CD14-positive monocyte (primary cell): ENCODE measurements around the gene TMPRSS3. TPM values are rescaled to one million over a fixed set of nuclear protein-coding genes. Genes with fewer than 3 reads are reported as not detected.
A peak's percentile ranks its signal among the peaks of the same experiment; 100 is the strongest.

Experiments
- DNase-seq, 3 donors: peaks; one replicate each; pipeline ENCODE4 v3.0.0-alpha.2; 2011 to 2022
- H2AFZ ChIP-seq: 2 replicates; pipeline ENCODE4 v1.6.0; 2012; ENCODE audit warnings: mild to moderate bottlenecking, low read depth, low read length, inconsistent platforms; ENCODE audit not compliant: insufficient read depth, poor library complexity, severe bottlenecking
- H3K27ac ChIP-seq, 2 donors: 1 replicate in 1 of 2; 2 replicates in 1 of 2; pipeline ENCODE4 v1.5.1; 2012 to 2013; ENCODE audit warnings: low read length in 2 of 2, control low read depth in 1 of 2, inconsistent platforms in 1 of 2, low read depth in 1 of 2, mild to moderate bottlenecking in 1 of 2
- H3K27me3 ChIP-seq, 2 donors: one replicate each; pipeline versions ENCODE4 v1.6.0 to v1.6.1; 2011 to 2013; ENCODE audit warnings: low read length in 2 of 2; ENCODE audit not compliant: control insufficient read depth in 2 of 2, insufficient read depth in 2 of 2
- H3K36me3 ChIP-seq, 2 donors: replicated peaks in 1 of 2; 1 replicate in 1 of 2; 2 replicates in 1 of 2; pipeline versions ENCODE4 v1.5.1 to v1.6.1; 2012 to 2013; ENCODE audit warnings: low read length in 2 of 2, control low read depth in 1 of 2, inconsistent platforms in 1 of 2, mild to moderate bottlenecking in 1 of 2; ENCODE audit not compliant: insufficient read depth in 2 of 2, control insufficient read depth in 1 of 2
- H3K4me1 ChIP-seq, 2 donors: 1 replicate in 1 of 2; 2 replicates in 1 of 2; pipeline versions ENCODE4 v1.5.1 to v1.6.1; 2012 to 2013; ENCODE audit warnings: low read length in 2 of 2, control low read depth in 1 of 2, inconsistent platforms in 1 of 2, mild to moderate bottlenecking in 1 of 2, moderate library complexity in 1 of 2; ENCODE audit not compliant: insufficient read depth in 2 of 2, control insufficient read depth in 1 of 2
- H3K4me2 ChIP-seq: replicated peaks from 2 replicates; pipeline ENCODE3; 2012; ENCODE audit warnings: low read length, moderate library complexity, mild to moderate bottlenecking; ENCODE audit not compliant: poor library complexity, severe bottlenecking; ENCODE audit errors: extremely low read depth
- H3K4me3 ChIP-seq, 3 experiments: fragments of 200-600 bp in 1 of 3; sonication (generic) in 1 of 3; replicated peaks in 1 of 3; 1 replicate in 2 of 3; 2 replicates in 1 of 3; pipeline ENCODE4 v1.5.1; 2011 to 2013; ENCODE audit warnings: low read length in 3 of 3, mild to moderate bottlenecking in 3 of 3, control low read depth in 2 of 3, low read depth in 2 of 3, inconsistent platforms in 1 of 3, moderate library complexity in 1 of 3
- H3K79me2 ChIP-seq: 2 replicates; pipeline ENCODE4 v1.6.0; 2012; ENCODE audit warnings: mild to moderate bottlenecking, control low read depth, inconsistent platforms, low read length, moderate library complexity; ENCODE audit not compliant: insufficient read depth
- H3K9ac ChIP-seq: 2 replicates; pipeline ENCODE4 v1.6.0; 2017; ENCODE audit warnings: low read length, mild to moderate bottlenecking; ENCODE audit not compliant: insufficient read depth, poor library complexity, severe bottlenecking
- H3K9me3 ChIP-seq, 2 donors: replicated peaks in 1 of 2; 1 replicate in 1 of 2; 2 replicates in 1 of 2; pipeline versions ENCODE4 v1.5.1 to v1.6.1; 2012 to 2013; ENCODE audit warnings: low read length in 2 of 2, control low read depth in 1 of 2; ENCODE audit not compliant: control insufficient read depth in 1 of 2, insufficient read depth in 1 of 2
- H4K20me1 ChIP-seq: 2 replicates; pipeline ENCODE4 v1.6.0; 2012; ENCODE audit warnings: mild to moderate bottlenecking, low read length, control low read depth, moderate library complexity; ENCODE audit not compliant: insufficient read depth
- H3K27ac Mint-ChIP-seq, 7 donors: one replicate each; pipeline ENCODE4 v1.8.0; 2020; ENCODE audit warnings: mild to moderate bottlenecking in 7 of 7, mixed read lengths in 7 of 7, moderate library complexity in 6 of 7, inconsistent platforms in 2 of 7
- H3K27me3 Mint-ChIP-seq, 3 donors: one replicate each; pipeline ENCODE4 v1.8.0; 2021 to 2022; ENCODE audit warnings: low read depth in 3 of 3, mild to moderate bottlenecking in 3 of 3, mixed read lengths in 3 of 3, moderate library complexity in 3 of 3, inconsistent platforms in 1 of 3
- H3K36me3 Mint-ChIP-seq, 2 donors: one replicate each; pipeline ENCODE4 v1.8.0; 2020; ENCODE audit warnings: mixed read lengths in 2 of 2, inconsistent platforms in 1 of 2, mild to moderate bottlenecking in 1 of 2
- H3K4me1 Mint-ChIP-seq: one replicate; pipeline ENCODE4 v1.8.0; 2020; ENCODE audit warnings: mild to moderate bottlenecking, mixed read lengths
- H3K4me3 Mint-ChIP-seq, 2 donors: one replicate each; pipeline ENCODE4 v1.8.0; 2020; ENCODE audit warnings: mild to moderate bottlenecking in 2 of 2, mixed read lengths in 2 of 2, moderate library complexity in 1 of 2
- H3K9me3 Mint-ChIP-seq, 7 donors: one replicate each; pipeline ENCODE4 v1.8.0; 2020 to 2022; ENCODE audit warnings: mixed read lengths in 7 of 7, mild to moderate bottlenecking in 6 of 7, moderate library complexity in 6 of 7, inconsistent platforms in 2 of 7
- WGBS: methylation state at CpG from one replicate; pipeline ENCODE4 v1.1.5; 2013; ENCODE audit warnings: missing lambda C conversion rate; ENCODE audit not compliant: insufficient coverage; 5-methylcytosine and 5-hydroxymethylcytosine counted together
- intact Hi-C, 2 donors: fragments of 100-400 bp; cut with micrococcal nuclease; formaldehyde crosslinking; loops; one replicate each; pipeline versions ENCODE4 v1.15.0 to v1.15.1; 2023
- polyA plus RNA-seq, 3 donors: library from polyadenylated mRNA; depleted of rRNA in 1 of 3; unstranded in 2 of 3; stranded (reverse) in 1 of 3; fragments of 300-500 nt in 2 of 3; fragments of >200 nt in 1 of 3; fragmentation: Illumina TruSeq in 2 of 3; gene quantifications; 1 replicate in 2 of 3; 2 replicates in 1 of 3; pipeline ENCODE4 v1.2.3, GENCODE V29; 2012 to 2021
- TF ChIP-seq, protein P1 (sequence below): fragments of 200-600 bp; IDR thresholded peaks from one replicate; pipeline ENCODE4 v1.8.0; 2022; ENCODE audit warnings: antibody characterized with exemption, mild to moderate bottlenecking

TMPRSS3 gene
- polyA plus RNA-seq, 3 donors, result 0.30 TPM; not detected in 2

DNA sequence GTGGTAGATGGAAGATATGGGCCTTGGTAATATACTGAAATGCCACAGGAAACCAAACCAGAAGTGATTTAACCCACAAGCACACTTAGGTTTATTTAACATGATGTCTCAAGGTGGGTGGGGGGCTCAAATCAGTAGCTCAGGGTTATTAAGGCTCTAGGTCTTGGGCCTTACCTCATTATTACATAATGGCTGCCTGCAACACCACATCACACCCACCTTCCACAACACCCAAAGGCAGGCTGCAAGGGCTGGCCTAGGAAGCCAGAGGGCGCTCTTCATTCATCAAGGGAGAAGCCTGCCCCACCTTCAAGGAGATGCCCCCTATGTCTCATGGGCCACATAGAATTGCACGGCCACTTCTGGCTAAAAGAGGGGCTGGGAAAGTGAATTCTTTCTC lies 35.5 kb downstream of the TMPRSS3 start:
- peaks cover 2 to 17% (median 11%) of the 10 kb centered on the region in 7 donors for H3K9me3 Mint-ChIP-seq
- peaks cover 0 to 6% of the 10 kb centered on the region in 2 donors for H3K4me1 ChIP-seq
- H3K27me3 ChIP-seq, result no peaks in the 10 kb centered on the region
- H3K4me1 Mint-ChIP-seq, result peaks cover 9% of the 10 kb centered on the region
- DNase-seq, result no peak
- peaks cover 1 to 16% (median 12%) of the 10 kb centered on the region in 3 donors for H3K27me3 Mint-ChIP-seq
- no peak overlapping the region for H2AFZ ChIP-seq
- H3K27ac Mint-ChIP-seq, result no peak overlapping the region
- H3K9ac ChIP-seq, result no peak overlapping the region
- no peaks in the 10 kb centered on the region for H3K36me3 Mint-ChIP-seq
- no peaks in the 10 kb centered on the region for H3K36me3 ChIP-seq
- WGBS, result no CpG with 5 or more reads among the region's 2 CpGs
- H3K4me2 ChIP-seq, result no peak overlapping the region
- H3K4me3 Mint-ChIP-seq, result no peak overlapping the region
- intact Hi-C loops, result no loop called here
- no peaks in the 10 kb centered on the region for H3K79me2 ChIP-seq
- TF ChIP-seq, protein P1, sequence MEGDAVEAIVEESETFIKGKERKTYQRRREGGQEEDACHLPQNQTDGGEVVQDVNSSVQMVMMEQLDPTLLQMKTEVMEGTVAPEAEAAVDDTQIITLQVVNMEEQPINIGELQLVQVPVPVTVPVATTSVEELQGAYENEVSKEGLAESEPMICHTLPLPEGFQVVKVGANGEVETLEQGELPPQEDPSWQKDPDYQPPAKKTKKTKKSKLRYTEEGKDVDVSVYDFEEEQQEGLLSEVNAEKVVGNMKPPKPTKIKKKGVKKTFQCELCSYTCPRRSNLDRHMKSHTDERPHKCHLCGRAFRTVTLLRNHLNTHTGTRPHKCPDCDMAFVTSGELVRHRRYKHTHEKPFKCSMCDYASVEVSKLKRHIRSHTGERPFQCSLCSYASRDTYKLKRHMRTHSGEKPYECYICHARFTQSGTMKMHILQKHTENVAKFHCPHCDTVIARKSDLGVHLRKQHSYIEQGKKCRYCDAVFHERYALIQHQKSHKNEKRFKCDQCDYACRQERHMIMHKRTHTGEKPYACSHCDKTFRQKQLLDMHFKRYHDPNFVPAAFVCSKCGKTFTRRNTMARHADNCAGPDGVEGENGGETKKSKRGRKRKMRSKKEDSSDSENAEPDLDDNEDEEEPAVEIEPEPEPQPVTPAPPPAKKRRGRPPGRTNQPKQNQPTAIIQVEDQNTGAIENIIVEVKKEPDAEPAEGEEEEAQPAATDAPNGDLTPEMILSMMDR, result no peak
- H3K27ac ChIP-seq, result no peak overlapping the region
- H3K9me3 ChIP-seq, result peaks cover 3 to 12% of the 10 kb centered on the region in 2 donors
- no peak overlapping the region for H3K4me3 ChIP-seq
- H4K20me1 ChIP-seq, result no peaks in the 10 kb centered on the region

GRCh38 chr21:42358937-42359336 lies 36.9 kb downstream of the TMPRSS3 start:
- H3K4me1 ChIP-seq, result no peaks in the 10 kb centered on the region
- no peaks in the 10 kb centered on the region for H3K79me2 ChIP-seq
- TF ChIP-seq, protein P1, result no peak
- no peaks in the 10 kb centered on the region for H4K20me1 ChIP-seq
- Mint-ChIP-seq H3K27me3 (peaks cover 1 to 13% (median 6%) of the 10 kb centered on the region in 3 donors), H3K4me1 (peaks cover 1% of the 10 kb centered on the region), H3K36me3 (no peaks in the 10 kb centered on the region), H3K9me3 (peaks cover 4 to 24% (median 17%) of the 10 kb centered on the region in 7 donors), H3K27ac (peak overlapping the region in 1 of 7 donors; percentile 48), H3K4me3 (no peak overlapping the region)
- no peak overlapping the region for H3K4me2 ChIP-seq
- no peak overlapping the region for H3K27ac ChIP-seq
- H3K27me3 ChIP-seq, result no peaks in the 10 kb centered on the region
- H3K36me3 ChIP-seq, result no peaks in the 10 kb centered on the region
- H3K4me3 ChIP-seq, result no peak overlapping the region
- no peak for DNase-seq
- H2AFZ ChIP-seq, result no peak overlapping the region
- H3K9ac ChIP-seq, result no peak overlapping the region
- H3K9me3 ChIP-seq, result peaks cover 3 to 13% of the 10 kb centered on the region in 2 donors
- 91% methylated on average over 12 of the region's 13 CpGs for WGBS
- intact Hi-C loops, result no loop called here
